Stomach (tissue), 9 donors: ENCODE measurements around the gene ACTL6B. TPM values are rescaled to one million over a fixed set of nuclear protein-coding genes. Genes with fewer than 3 reads are reported as not detected.

Experiments
- DNase-seq, 2 donors: peaks; one replicate each; pipeline versions ENCODE4 v3.0.0 to v3.0.0-alpha.2; 2013 to 2019
- H3K27ac ChIP-seq, 5 donors: fragments of 200-600 bp in 4 of 5; sonication (generic) in 4 of 5; one replicate each; pipeline ENCODE4 v1.5.1; 2013 to 2019; ENCODE audit warnings: mild to moderate bottlenecking in 1 of 5, moderate library complexity in 1 of 5
- H3K27me3 ChIP-seq, 3 donors: fragments of 200-600 bp; sonication (generic); one replicate each; pipeline ENCODE4 v1.5.1; 2017 to 2019; ENCODE audit warnings: mixed run types in 1 of 3
- H3K36me3 ChIP-seq, 4 donors: fragments of 200-600 bp; sonication (generic); 1 replicate in 3 of 4; 2 replicates in 1 of 4; pipeline ENCODE4 v1.5.1; 2016 to 2019
- H3K4me1 ChIP-seq, 4 donors: fragments of 200-600 bp; sonication (generic); one replicate each; pipeline ENCODE4 v1.5.1; 2016 to 2019
- H3K4me3 ChIP-seq, 4 donors: fragments of 200-600 bp; sonication (generic) in 3 of 4; one replicate each; pipeline ENCODE4 v1.5.1; 2016 to 2019; ENCODE audit warnings: mild to moderate bottlenecking in 1 of 4
- H3K9me3 ChIP-seq, 4 donors: fragments of 200-600 bp; sonication (generic); one replicate each; pipeline ENCODE4 v1.5.1; 2016 to 2019
- CTCF ChIP-seq, 7 experiments: fragments of 450-650 bp in 4 of 7; fragments of 200-600 bp in 3 of 7; sonication (generic) in 3 of 7; IDR thresholded peaks; one replicate each; pipeline ENCODE4 v1.5.1; 2016 to 2019; ENCODE audit warnings: antibody characterized with exemption in 7 of 7, control low read depth in 2 of 7, mild to moderate bottlenecking in 1 of 7
- EP300 ChIP-seq: sonication (generic); formaldehyde crosslinking; IDR thresholded peaks from one replicate; pipeline ENCODE4 v1.6.1; 2017; ENCODE audit warnings: antibody characterized with exemption
- POLR2A ChIP-seq, 4 donors: fragments of 450-650 bp; IDR thresholded peaks; one replicate each; pipeline ENCODE4 v1.6.1; 2016; ENCODE audit warnings: antibody characterized with exemption in 4 of 4, control low read depth in 2 of 4, mild to moderate bottlenecking in 1 of 4, moderate library complexity in 1 of 4
- POLR2AphosphoS5 ChIP-seq, 3 donors: sonication (generic); formaldehyde crosslinking; IDR thresholded peaks; one replicate each; pipeline ENCODE4 v1.6.1; 2016; ENCODE audit warnings: antibody characterized with exemption in 3 of 3
- WGBS, 5 donors: extraction: QIAGEN DNeasy Blood & Tissue Kit in 3 of 5; methylation state at CpG; one replicate each; pipeline versions ENCODE4 v1.1.5 to v1.1.7; 2013 to 2018; 5-methylcytosine and 5-hydroxymethylcytosine counted together
- intact Hi-C: fragments of 100-400 bp; cut with DNase I; formaldehyde crosslinking; loops from one replicate; pipeline ENCODE4 v1.15.1; 2023; ENCODE audit warnings: low total_unique reads
- polyA plus RNA-seq, 3 donors: library from polyadenylated mRNA; stranded (reverse); fragments of 200-250 nt; gene quantifications; one replicate each; pipeline ENCODE4 v1.2.3, GENCODE V29; 2013
- total RNA-seq, 5 donors: library from RNA; depleted of rRNA; stranded (reverse); fragments of >200 nt; gene quantifications; one replicate each; pipeline versions ENCODE4 v1.1.0 to v1.2.3, GENCODE V29; 2014 to 2016
- donor health status: healthy with polysubstance abuse.
- donor health status: Bipolar disorder and iron deficiency.
- donor health status: healthy.

Gene ACTL6B
- total and polyA plus RNA-seq, 8 donors, result 0.25 to 1.4 (median 0.43) TPM; not detected in 3

- Histone ChIP-seq H3K27ac (peak overlapping the region; percentile 98 to 100 (median 99)), H3K36me3 (peaks cover 32 to 55% (median 52%) of the 10 kb centered on the region in 4 donors), H3K4me3 (peak overlapping the region; percentile 97 to 99 (median 97)), H3K9me3 (no peaks in the 10 kb centered on the region), H3K27me3 (no peaks in the 10 kb centered on the region), H3K4me1 (peaks cover 9 to 58% (median 44%) of the 10 kb centered on the region in 4 donors)
- TF ChIP-seq POLR2A (IDR thresholded peaks at IDR 0.05), result no peak
- no peak for TF ChIP-seq POLR2AphosphoS5 (IDR thresholded peaks at IDR 0.05)
- TF ChIP-seq EP300, result no peak
- TF ChIP-seq CTCF (IDR thresholded peaks at IDR 0.05), result no peak
- intact Hi-C loops, result loop anchor here (10.0 kb wide), 1 partner anchor 202 kb away; the partner anchor contains the start of gene TSC22D4
- WGBS, 5 donors, result 61 to 83% (median 70%) methylated on average over 14 to 23 of the region's 23 CpGs
- DNase-seq, result peak in 1 of 2 donors; percentile 28
Measured at GRCh38 chr7:100676501-100677306, 20.5 kb upstream of the ACTL6B start.

GRCh38 chr7:100675581-100676350 lies 19.5 kb upstream of the ACTL6B start:
- Histone ChIP-seq H3K27me3 (no peaks in the 10 kb centered on the region), H3K27ac (peak overlapping the region; percentile 98 to 100 (median 99)), H3K4me1 (peaks cover 9 to 56% (median 41%) of the 10 kb centered on the region in 4 donors), H3K36me3 (peaks cover 29 to 45% (median 43%) of the 10 kb centered on the region in 4 donors), H3K9me3 (no peaks in the 10 kb centered on the region), H3K4me3 (peak overlapping the region; percentile 97 to 99 (median 97))
- no peak for TF ChIP-seq EP300
- TF ChIP-seq POLR2A (IDR thresholded peaks at IDR 0.05), result no peak
- TF ChIP-seq CTCF (IDR thresholded peaks at IDR 0.05), result no peak
- TF ChIP-seq POLR2AphosphoS5 (IDR thresholded peaks at IDR 0.05), result peak in 2 of 3 donors; percentile 44 to 56
- WGBS, 5 donors, result 1 to 3% (median 2%) methylated on average over 15 to 59 of the region's 59 CpGs
- intact Hi-C loops, result loop anchor here (10.0 kb wide), 1 partner anchor 201 kb away; the partner anchor contains the start of gene TSC22D4
- DNase-seq, result peak; percentile 80 to 92

DNA sequence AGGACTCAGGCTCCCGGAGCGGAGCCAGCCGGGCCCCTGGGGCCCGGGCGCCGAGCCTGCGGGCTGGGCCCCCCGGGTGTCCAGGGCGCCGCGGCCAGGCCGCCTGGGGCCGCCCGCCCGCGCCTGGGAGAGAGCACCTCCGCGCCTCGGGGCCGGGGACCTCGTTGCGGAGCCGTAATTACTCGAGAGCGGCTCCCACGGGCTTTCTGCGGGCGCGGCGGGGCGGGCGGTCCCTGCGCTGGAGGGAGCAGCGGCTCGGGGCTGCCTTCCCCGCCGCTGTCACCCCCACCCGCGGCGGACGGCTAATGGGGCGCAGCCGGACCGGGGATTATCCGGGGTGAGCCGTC lies 18.8 kb upstream of the ACTL6B start:
- H3K36me3 ChIP-seq, result peaks cover 29 to 38% (median 37%) of the 10 kb centered on the region in 4 donors
- H3K27ac ChIP-seq, result peak overlapping the region; percentile 98 to 100 (median 99)
- intact Hi-C loops, result loop anchor here (10.0 kb wide), 1 partner anchor 200 kb away; the partner anchor contains the start of gene TSC22D4

More for the DNA sequence above, 18.8 kb upstream of the ACTL6B start:
- TF ChIP-seq POLR2A (IDR thresholded peaks at IDR 0.05), result no peak
- TF ChIP-seq EP300, result no peak
- TF ChIP-seq CTCF (IDR thresholded peaks at IDR 0.05), result no peak
- no peaks in the 10 kb centered on the region for H3K27me3 ChIP-seq
- 0 to 1% (median 0%) methylated on average over 7 to 46 of the region's 46 CpGs for WGBS, 5 donors
- peak overlapping the region; percentile 97 to 99 (median 97) for H3K4me3 ChIP-seq
- DNase-seq, result no peak
- peaks cover 9 to 49% (median 36%) of the 10 kb centered on the region in 4 donors for H3K4me1 ChIP-seq
- no peaks in the 10 kb centered on the region for H3K9me3 ChIP-seq
